Astrocyte (in vitro differentiated cells and primary cell): ENCODE data around the gene CUL1.

Source experiments
- CTCF ChIP-seq: IDR thresholded peaks from 2 replicates; pipeline ENCODE4 v1.5.1; 2011; ENCODE audit warnings: low read depth, mild to moderate bottlenecking, inconsistent platforms, low read length, moderate library complexity; ENCODE audit not compliant: insufficient read depth
- EZH2 ChIP-seq: IDR thresholded peaks from 2 replicates; pipeline ENCODE4 v1.6.1; 2012; ENCODE audit warnings: mild to moderate bottlenecking, low read length, inconsistent platforms; ENCODE audit not compliant: insufficient read depth

- TF ChIP-seq EZH2 (no peak), CTCF (no peak)
Measured at GRCh38 chr7:148700661-148701064, 2.0 kb downstream of the CUL1 start.
